GM18502 (cell line): ENCODE results near the gene EDAR.

Experiments
- ATAC-seq: cut with Tn5 transposase; IDR thresholded peaks from one replicate; pipeline ENCODE4 v1.9.1; 2021; ENCODE audit warnings: mild to moderate bottlenecking; ENCODE audit not compliant: unreplicated experiment, poor library complexity

EDAR gene

DNA sequence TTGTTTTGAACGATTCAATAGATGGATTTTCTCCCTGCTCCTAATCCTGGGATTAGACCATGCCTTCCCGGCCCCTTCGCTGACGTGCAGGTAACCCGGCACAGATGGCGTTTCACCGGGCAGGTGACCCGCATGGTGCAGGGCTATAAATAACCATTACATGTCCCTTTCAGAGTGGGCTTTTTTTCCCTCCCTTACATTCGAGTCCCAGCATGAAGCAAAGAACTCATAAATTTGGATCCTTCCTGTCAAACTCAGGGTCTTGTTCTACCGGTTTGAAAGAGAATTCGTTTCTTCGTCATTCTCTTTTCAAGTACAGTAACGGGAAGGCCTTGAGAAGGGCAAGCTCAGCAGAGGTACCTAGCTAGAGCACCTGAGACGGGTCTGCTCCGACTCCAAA is 46.1 kb downstream of the EDAR start:
- no peak for ATAC-seq

DNA sequence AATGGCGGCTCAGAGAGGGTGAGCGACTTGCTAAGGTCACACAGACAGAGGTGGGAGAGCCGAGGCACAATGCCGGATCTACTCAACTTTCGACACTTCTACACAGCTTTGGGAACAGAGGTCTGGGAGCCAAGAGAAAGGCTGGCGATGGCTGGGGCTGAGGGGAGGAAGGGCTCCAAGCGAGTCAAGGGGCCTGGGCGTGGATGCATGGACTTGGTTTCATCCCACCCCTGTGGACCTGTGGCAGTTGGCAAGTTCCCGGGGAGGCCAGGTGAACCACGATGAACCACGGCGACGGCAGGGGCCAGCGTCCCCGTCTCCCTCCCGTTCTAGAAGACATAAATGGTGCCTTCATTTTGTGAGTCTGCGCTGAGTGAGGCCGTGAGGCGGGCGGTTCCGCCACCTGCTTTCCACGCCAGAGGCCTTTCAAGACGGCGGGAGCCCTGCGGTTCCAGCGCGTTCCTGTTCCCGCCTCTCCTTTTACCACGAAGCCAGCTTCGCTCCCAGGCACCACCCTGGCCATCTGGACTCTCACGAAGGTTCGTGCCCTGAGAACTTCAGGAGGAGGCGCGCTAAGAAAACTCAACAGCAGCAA is 46.7 kb downstream of the EDAR start:
- ATAC-seq = no peak

DNA sequence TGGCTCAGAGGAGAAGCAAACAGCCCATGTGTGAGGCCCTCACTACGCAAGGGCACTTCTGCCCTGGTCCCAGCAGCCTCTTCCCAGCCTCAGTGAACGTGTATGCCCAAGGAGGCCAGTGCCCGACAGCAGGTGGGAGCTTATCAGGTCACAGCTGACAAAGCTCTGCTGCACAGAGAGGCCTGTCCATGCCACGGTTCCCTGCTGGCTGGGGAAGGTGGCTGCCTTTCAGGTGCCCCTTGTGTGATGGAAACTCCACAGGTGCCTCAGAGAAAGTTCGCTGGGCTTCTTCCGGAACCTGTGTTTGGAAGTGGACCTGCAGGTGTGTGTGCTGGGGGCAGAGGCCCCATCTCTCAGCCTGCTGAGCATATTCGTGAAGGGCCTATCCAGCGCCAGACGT is 47.3 kb downstream of the EDAR start:
- ATAC-seq = no peak

- ATAC-seq = no peak
Observed at GRCh38 chr2:108941161-108941665, 47.8 kb downstream of the EDAR start.

- ATAC-seq = no peak
Observed at GRCh38 chr2:108940156-108940555, 48.9 kb downstream of the EDAR start.

DNA sequence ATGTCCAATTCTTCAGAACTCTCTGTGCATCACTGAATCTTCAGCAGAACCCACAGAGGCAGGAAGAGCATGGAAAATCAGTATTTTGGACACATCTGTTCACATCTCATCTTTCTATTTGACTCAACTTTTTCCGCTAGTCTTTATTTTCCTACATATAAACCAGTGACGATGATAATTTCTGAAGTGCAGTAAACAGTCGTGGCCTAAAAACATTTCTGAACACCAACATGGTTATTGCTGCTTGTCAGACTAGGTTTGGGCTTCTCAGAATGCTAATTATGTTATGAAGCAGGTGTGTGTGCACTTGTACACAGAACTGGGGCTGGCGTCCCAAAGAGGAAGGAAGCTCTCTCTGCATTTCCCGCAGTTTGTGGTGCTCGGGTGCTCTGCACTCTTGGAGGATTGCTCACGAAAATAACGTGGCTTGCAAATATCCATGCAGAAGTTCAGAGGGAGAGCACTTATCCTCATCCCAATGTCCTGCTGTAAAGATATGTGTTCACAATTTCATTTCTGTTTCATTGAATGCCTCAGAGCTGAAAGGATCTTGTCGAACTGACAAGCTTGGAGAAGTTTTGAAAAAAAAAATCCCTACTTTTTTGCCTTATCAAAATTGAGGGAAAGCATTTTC is 50.8 kb downstream of the EDAR start:
- no peak for ATAC-seq

GRCh38 chr2:108937367-108938017 is 51.5 kb downstream of the EDAR start:
- no peak for ATAC-seq

DNA sequence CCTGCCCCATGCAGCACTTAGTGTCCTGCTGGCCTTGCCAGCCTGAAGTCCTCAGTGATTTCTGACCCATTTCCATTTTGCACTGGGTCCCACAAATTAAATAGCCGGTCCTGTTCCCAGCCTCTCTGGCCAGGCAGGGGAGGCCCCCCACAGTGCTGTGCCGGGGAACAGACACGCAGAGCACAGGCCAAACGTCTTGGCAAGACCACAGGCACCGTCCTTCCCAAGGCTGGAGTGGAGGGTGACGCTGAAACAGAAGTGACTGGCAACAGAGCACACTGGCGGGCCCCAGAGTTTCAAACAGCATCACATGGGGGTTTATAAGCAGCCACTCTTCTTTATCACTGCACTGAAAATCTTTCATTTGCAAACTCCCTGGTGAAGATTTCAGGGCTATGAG is 52.2 kb downstream of the EDAR start:
- ATAC-seq = no peak

GRCh38 chr2:108936076-108936864 is 52.8 kb downstream of the EDAR start:
- no peak for ATAC-seq

DNA sequence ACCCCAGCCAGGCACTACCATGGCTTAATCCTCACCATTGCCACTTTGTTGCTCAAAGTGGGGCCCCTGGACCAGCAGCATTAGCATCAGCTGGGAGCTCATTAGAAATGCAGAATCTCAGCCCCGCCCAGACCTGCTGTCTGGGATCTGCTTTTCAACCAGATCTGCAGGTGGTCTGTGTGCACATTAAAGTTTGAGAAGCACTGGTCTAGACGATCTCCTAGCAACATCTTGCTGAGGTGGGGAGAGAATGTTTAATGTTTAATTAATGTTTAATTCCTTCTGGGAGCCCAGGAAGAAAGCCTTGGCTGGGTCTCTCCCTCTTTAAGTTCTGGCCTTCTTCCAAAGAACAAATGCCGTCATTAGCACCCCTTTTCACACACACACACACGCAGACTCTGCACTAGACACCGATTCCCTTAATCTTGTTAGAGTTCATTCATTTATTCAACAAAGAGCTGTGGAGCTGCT is 53.7 kb downstream of the EDAR start:
- no peak for ATAC-seq

DNA sequence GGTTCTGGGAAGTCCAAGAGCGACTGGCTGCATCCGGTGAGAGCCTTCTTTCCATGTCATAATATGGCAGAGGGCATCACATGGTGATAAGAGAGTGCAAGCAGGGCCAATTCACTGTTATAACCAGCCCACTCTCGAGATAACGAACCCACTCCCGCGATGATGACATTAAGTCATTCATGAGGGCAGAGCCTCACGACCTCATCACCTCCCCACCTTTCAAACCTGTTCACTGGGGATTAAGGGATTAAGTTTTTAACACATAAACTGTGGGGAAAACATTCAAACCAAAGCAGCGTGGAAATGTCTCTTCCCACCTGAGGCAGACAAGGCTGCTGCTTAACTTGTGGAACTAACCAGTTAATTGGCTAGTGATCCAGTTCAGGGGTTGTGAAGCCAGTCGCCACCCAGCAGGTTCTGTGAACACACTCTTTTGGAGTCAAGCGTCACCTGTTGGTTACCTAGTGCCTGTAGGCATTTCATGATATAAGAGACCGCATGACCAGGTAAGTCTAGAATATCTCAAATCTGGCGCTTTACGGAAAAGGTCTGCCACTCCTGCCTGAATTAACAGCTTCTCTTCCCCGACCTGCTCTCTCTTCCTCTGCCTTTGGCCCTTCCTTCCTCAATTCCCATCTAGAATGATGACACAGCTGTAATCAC is 54.3 kb downstream of the EDAR start:
- no peak for ATAC-seq

- no peak for ATAC-seq
Observed at GRCh38 chr2:108934151-108934550, 54.9 kb downstream of the EDAR start.

- no peak for ATAC-seq
Observed at GRCh38 chr2:108933691-108934117, 55.3 kb downstream of the EDAR start.

- no peak for ATAC-seq
Observed at GRCh38 chr2:108932736-108933332, 56.2 kb downstream of the EDAR start.

GRCh38 chr2:108931372-108931771 is 57.6 kb downstream of the EDAR start:
- no peak for ATAC-seq

DNA sequence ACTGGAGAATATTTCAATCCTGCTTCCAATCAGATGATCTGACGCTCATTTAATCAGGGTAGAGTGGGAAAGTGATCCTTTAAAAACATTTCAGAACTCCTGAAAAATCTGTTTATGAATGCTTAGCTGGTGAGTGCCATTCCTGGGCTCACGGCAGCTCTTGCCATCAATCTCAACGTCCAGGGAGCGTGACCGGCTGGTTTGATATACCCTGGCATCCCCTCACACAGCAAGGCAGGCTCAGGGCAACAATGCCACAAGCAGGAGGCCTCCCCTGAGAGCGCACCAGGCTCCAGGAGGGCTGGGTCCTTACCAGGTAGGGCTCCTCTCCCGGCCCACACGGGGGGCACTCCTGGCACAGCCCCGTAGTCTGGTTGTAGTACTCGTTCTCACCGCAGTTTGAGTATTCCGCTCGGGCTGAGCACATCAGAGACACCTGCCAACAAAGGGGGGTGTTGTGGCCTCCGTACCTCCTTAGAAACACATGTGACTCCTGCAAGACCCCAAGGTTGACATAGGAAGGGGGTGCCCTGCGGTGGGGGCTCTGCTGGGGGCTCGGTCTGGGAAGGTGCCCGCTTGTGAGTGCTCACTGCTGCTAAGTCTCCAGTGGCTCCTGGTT is 59.1 kb downstream of the EDAR start:
- ATAC-seq = no peak

DNA sequence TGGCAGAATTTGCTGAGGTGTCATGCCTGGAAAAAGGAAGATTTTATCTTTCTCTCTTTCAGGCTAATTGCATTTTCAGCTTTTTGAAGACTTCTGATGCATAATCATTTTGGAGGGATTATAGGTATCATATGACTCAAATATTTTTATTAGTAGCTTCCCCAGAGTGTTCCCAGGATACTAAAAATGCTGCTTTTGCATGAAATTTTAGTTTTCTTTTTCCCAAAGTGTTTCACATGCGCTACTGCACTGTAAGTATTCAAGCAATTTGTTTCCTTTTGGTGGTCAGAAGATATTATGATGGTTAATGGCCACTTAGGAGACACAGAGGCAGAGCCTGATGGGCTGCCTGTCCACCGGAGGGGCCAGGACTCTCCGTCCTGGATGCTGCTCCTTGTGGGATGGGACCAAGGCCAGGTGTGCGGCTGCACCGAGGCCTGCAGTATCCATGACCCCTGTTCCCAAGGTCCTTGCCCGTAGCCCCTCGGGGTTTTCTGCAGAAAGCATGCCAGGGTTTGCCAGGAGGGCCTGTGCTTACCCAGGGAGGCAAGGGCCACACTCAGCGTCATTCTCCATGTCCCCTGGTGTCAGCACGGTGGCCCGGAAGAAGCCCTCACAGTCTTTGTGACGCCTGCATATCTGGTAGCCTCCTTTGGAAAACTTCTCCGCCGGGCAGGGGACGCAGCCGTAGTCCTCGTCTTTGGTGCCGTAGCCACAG is 60.2 kb downstream of the EDAR start:
- ATAC-seq = no peak

DNA sequence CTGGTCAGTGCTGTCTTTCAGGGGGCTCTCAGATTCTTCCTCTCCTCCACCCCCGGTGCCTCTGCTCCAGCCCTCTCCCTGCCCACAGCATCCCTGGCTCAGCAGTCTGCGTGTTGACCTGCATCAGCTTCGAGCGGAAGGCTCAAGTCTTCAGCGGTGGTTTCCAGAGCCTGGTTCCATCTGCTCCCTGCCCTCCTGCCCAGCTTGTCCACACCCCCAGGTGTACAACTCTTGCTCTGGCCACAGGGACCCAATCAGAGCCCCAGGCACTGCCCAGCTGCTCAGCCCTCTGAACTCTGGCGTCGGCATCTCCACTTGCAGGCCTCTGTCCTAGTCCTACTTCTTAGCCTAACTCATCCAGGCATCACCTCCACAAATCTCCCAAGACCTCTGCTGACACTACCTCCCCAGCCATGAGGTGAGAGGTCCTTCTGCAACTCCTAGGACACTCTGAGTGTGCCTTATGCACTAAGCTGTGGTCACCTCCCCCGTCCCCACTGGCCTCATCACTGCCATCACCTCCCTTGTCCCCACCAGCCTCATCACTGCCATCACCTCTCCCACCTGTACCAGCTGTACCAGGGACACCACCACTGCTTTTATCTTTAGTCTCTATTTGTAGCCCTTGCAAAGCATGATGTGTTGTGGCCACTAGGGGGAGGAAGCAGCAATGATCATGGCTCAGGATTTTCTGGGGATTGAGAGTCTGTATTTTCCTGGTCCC is 60.9 kb downstream of the EDAR start:
- ATAC-seq = no peak
